ENCODE results near the gene DTNBP1.

Gene DTNBP1

GRCh38 chr6:15585760-15586214, 77.0 kb downstream of the DTNBP1 start:
- Histone ChIP-seq H3K27me3 (replicated peaks) (no peaks in the 10 kb centered on the region), H3K27ac (no peak overlapping the region), H3K4me3 (ENCODE audit: low read depth, low read length) (no peak overlapping the region), H3K36me3 (replicated peaks) (no peaks in the 10 kb centered on the region)
- TF ChIP-seq CTCF (IDR thresholded peaks at IDR 0.05; ENCODE audit: low read depth, low read length, missing control alignments): no peak
- in situ Hi-C loops (cut with HindIII; ENCODE audit: low pct_ligation_motif_present, low sequenced_read_pairs): no loop called here
- no peak for DNase-seq

GRCh38 chr6:15582499-15582898, 80.3 kb downstream of the DTNBP1 start:
- Histone ChIP-seq H3K36me3 (replicated peaks) (no peaks in the 10 kb centered on the region), H3K27me3 (replicated peaks) (no peaks in the 10 kb centered on the region), H3K4me3 (ENCODE audit: low read depth, low read length) (no peak overlapping the region), H3K27ac (no peak overlapping the region)
- in situ Hi-C loops (cut with HindIII; ENCODE audit: low pct_ligation_motif_present, low sequenced_read_pairs): no loop called here
- TF ChIP-seq CTCF (IDR thresholded peaks at IDR 0.05; ENCODE audit: low read depth, low read length, missing control alignments): no peak
- DNase-seq: no peak

GRCh38 chr6:15581751-15582150, 81.1 kb downstream of the DTNBP1 start:
- H3K27me3 ChIP-seq (replicated peaks): no peaks in the 10 kb centered on the region
- H3K36me3 ChIP-seq (replicated peaks): no peaks in the 10 kb centered on the region
- no peak overlapping the region for H3K27ac ChIP-seq
- DNase-seq: no peak
- no peak for TF ChIP-seq CTCF (IDR thresholded peaks at IDR 0.05; ENCODE audit: low read depth, low read length, missing control alignments)
- no peak overlapping the region for H3K4me3 ChIP-seq (ENCODE audit: low read depth, low read length)
- in situ Hi-C loops (cut with HindIII; ENCODE audit: low pct_ligation_motif_present, low sequenced_read_pairs): no loop called here

- Histone ChIP-seq H3K4me3 (ENCODE audit: low read depth, low read length) (no peak overlapping the region), H3K36me3 (replicated peaks) (no peaks in the 10 kb centered on the region), H3K27me3 (replicated peaks) (no peaks in the 10 kb centered on the region), H3K27ac (no peak overlapping the region)
- no peak for DNase-seq
- in situ Hi-C loops (cut with HindIII; ENCODE audit: low pct_ligation_motif_present, low sequenced_read_pairs): no loop called here
- no peak for TF ChIP-seq CTCF (IDR thresholded peaks at IDR 0.05; ENCODE audit: low read depth, low read length, missing control alignments)
These were observed 82.5 kb downstream of the DTNBP1 start for GRCh38 chr6:15580326-15580725.

GRCh38 chr6:15578716-15579391, 84.0 kb downstream of the DTNBP1 start:
- TF ChIP-seq CTCF (IDR thresholded peaks at IDR 0.05; ENCODE audit: low read depth, low read length, missing control alignments): no peak
- no peak for DNase-seq
- no peak overlapping the region for H3K4me3 ChIP-seq (ENCODE audit: low read depth, low read length)
- no peaks in the 10 kb centered on the region for H3K27me3 ChIP-seq (replicated peaks)
- H3K36me3 ChIP-seq (replicated peaks): no peaks in the 10 kb centered on the region
- in situ Hi-C loops (cut with HindIII; ENCODE audit: low pct_ligation_motif_present, low sequenced_read_pairs): no loop called here
- no peak overlapping the region for H3K27ac ChIP-seq
